Lower lobe of right lung (tissue), 2 donors: Measurements from ENCODE around the gene LMO1. TPM values are rescaled to one million over a fixed set of nuclear protein-coding genes. Genes with fewer than 3 reads are reported as not detected.
A peak's percentile ranks its signal among the peaks of the same experiment; 100 is the strongest.

ENCODE experiments used
- ATAC-seq, 2 donors: fragments of 200-7000 bp; cut with Tn5 transposase; one replicate each; pipeline ENCODE4 v1.9.1; 2020 to 2022; ENCODE audit warnings: mild to moderate bottlenecking in 2 of 2, moderate library complexity in 2 of 2
- DNase-seq: peaks from one replicate; pipeline ENCODE4 v3.0.0-alpha.2; 2020
- H3K27ac ChIP-seq: fragments of 200-600 bp; one replicate; pipeline ENCODE4 v1.8.0; 2022
- H3K27me3 ChIP-seq: fragments of 200-600 bp; one replicate; pipeline ENCODE4 v1.8.0; 2022; ENCODE audit warnings: low read depth
- H3K36me3 ChIP-seq: fragments of 200-600 bp; one replicate; pipeline ENCODE4 v1.8.0; 2022; ENCODE audit warnings: mild to moderate bottlenecking
- H3K4me1 ChIP-seq: fragments of 200-600 bp; one replicate; pipeline ENCODE4 v1.8.0; 2022
- H3K4me3 ChIP-seq: fragments of 200-600 bp; one replicate; pipeline ENCODE4 v1.8.0; 2022; ENCODE audit warnings: mild to moderate bottlenecking
- H3K9me3 ChIP-seq: fragments of 200-600 bp; one replicate; pipeline ENCODE4 v1.8.0; 2022
- CTCF ChIP-seq: fragments of 200-600 bp; IDR thresholded peaks from one replicate; pipeline ENCODE4 v1.8.0; 2022; ENCODE audit warnings: antibody characterized with exemption, mild to moderate bottlenecking
- intact Hi-C: fragments of 100-400 bp; cut with DNase I; formaldehyde crosslinking; loops from one replicate; pipeline ENCODE4 v1.11.0; 2022
- total RNA-seq: library from RNA; stranded (reverse); fragmentation: NEBNext Ultra II Directional; extraction: Animal tissue kit (Norgen Biotek cat#: 25700); gene quantifications from one replicate; pipeline ENCODE4 v1.2.1, GENCODE V29; 2021
- donor health status: DM: no; HTN: yes; CAD: no; lungs with severe emphysema.

The LMO1 gene
- total RNA-seq, 1 donor from 2014 or later: not detected

GRCh38 chr11:8228231-8228630, 35.4 kb downstream of the LMO1 start:
- TF ChIP-seq CTCF: no peak
- DNase-seq: peak; percentile 14
- intact Hi-C loops: no loop called here
- H3K27me3 ChIP-seq: no peaks in the 10 kb centered on the region
- H3K27ac ChIP-seq: no peak overlapping the region
- no peaks in the 10 kb centered on the region for H3K4me1 ChIP-seq
- no peak overlapping the region for H3K4me3 ChIP-seq
- H3K9me3 ChIP-seq: no peaks in the 10 kb centered on the region
- H3K36me3 ChIP-seq: no peaks in the 10 kb centered on the region
- ATAC-seq: no peak

- no peak for TF ChIP-seq CTCF
- H3K4me3 ChIP-seq: no peak overlapping the region
- intact Hi-C loops: no loop called here
- DNase-seq: peak; percentile 16
- no peaks in the 10 kb centered on the region for H3K4me1 ChIP-seq
- H3K27me3 ChIP-seq: no peaks in the 10 kb centered on the region
- H3K27ac ChIP-seq: no peak overlapping the region
- no peaks in the 10 kb centered on the region for H3K36me3 ChIP-seq
- H3K9me3 ChIP-seq: no peaks in the 10 kb centered on the region
- no peak for ATAC-seq
Measured at GRCh38 chr11:8227156-8228152, 36.2 kb downstream of the LMO1 start.

GRCh38 chr11:8225589-8226036, 38.1 kb downstream of the LMO1 start:
- peak; percentile 57 to 67 for ATAC-seq
- H3K9me3 ChIP-seq: no peaks in the 10 kb centered on the region
- intact Hi-C loops: no loop called here
- peak; percentile 73 for DNase-seq
- TF ChIP-seq CTCF: peak; percentile 94
- no peak overlapping the region for H3K4me3 ChIP-seq
- H3K36me3 ChIP-seq: no peaks in the 10 kb centered on the region
- no peaks in the 10 kb centered on the region for H3K4me1 ChIP-seq
- no peak overlapping the region for H3K27ac ChIP-seq
- H3K27me3 ChIP-seq: no peaks in the 10 kb centered on the region

DNA sequence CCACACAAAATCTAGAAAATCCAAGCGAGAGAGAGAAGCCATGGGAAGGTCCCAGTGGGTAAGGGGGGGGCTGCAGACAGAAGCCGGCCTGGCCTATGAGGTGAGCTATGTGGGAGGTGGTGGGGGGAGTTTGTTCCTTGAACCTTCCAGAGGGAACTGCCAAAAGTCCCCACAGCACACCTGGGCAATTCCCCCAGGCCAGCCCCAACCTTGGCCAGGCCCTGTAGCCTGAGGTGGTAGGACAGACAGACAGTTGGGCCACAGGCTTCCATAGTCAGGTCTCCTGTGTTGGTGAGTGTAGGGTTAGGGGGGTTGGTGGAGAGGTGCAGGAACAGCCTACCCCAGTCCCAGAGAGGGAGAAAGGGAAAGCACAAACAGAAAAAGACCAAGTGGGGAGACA, 39.0 kb downstream of the LMO1 start:
- H3K9me3 ChIP-seq: no peaks in the 10 kb centered on the region
- DNase-seq: no peak
- intact Hi-C loops: no loop called here
- H3K27me3 ChIP-seq: no peaks in the 10 kb centered on the region
- H3K4me3 ChIP-seq: no peak overlapping the region
- no peak overlapping the region for H3K27ac ChIP-seq
- TF ChIP-seq CTCF: no peak
- H3K4me1 ChIP-seq: no peaks in the 10 kb centered on the region
- ATAC-seq: no peak
- no peaks in the 10 kb centered on the region for H3K36me3 ChIP-seq

- Histone ChIP-seq H3K36me3 (no peaks in the 10 kb centered on the region), H3K27ac (no peak overlapping the region), H3K4me1 (no peaks in the 10 kb centered on the region), H3K9me3 (no peaks in the 10 kb centered on the region), H3K27me3 (no peaks in the 10 kb centered on the region), H3K4me3 (no peak overlapping the region)
- intact Hi-C loops: no loop called here
- TF ChIP-seq CTCF: no peak
- DNase-seq: peak; percentile 41
- no peak for ATAC-seq
Measured at GRCh38 chr11:8224161-8224591, 39.5 kb downstream of the LMO1 start.
